ENCODE measurements around the gene ZC3H10. TPM values are rescaled to one million over a fixed set of nuclear protein-coding genes. Genes with fewer than 3 reads are reported as not detected.

The ZC3H10 gene
- polyA plus RNA-seq, 10 donors = 3.4 to 6.3 (median 4.6) TPM

- no peak for DNase-seq
Measured at GRCh38 chr12:56164345-56164729, 46.3 kb downstream of the ZC3H10 start.

GRCh38 chr12:56165369-56165768, 47.3 kb downstream of the ZC3H10 start:
- DNase-seq = no peak

- DNase-seq = no peak
Measured at GRCh38 chr12:56169229-56169759, 51.2 kb downstream of the ZC3H10 start.

GRCh38 chr12:56172839-56173238, 54.8 kb downstream of the ZC3H10 start:
- no peak for DNase-seq

Other genes starting within 250 kb of the ZC3H10 start
- gene PYM1, start 190.4 kb upstream of the ZC3H10 start, polyA plus RNA-seq (ENCODE audit: insufficient read length in 10 of 10) = 10 to 100 TPM; 18.2 to 28.2 (median 21.2) TPM
- 10 to 100 TPM; 12.8 to 49.9 (median 22.0) TPM for gene DGKA, start 187.1 kb upstream of the ZC3H10 start, polyA plus RNA-seq (ENCODE audit: insufficient read length in 10 of 10)
- gene PMEL, start 152.2 kb upstream of the ZC3H10 start, polyA plus RNA-seq (ENCODE audit: insufficient read length in 10 of 10) = 10 to 100 TPM in 2 of 10 donors, 1 to 10 TPM in 5, under 1 TPM in 3; 0.71 to 38.1 (median 1.4) TPM
- gene CDK2, start 151.4 kb upstream of the ZC3H10 start, polyA plus RNA-seq (ENCODE audit: insufficient read length in 10 of 10) = 10 to 100 TPM; 21.0 to 42.1 (median 28.6) TPM
- 100 to 1,000 TPM in 9 of 10 donors, 10 to 100 TPM in 1; 99.4 to 141 (median 121) TPM for gene RAB5B, start 144.2 kb upstream of the ZC3H10 start, polyA plus RNA-seq (ENCODE audit: insufficient read length in 10 of 10)
- 10 to 100 TPM; 11.8 to 16.9 (median 12.9) TPM for gene SUOX, start 121.0 kb upstream of the ZC3H10 start, polyA plus RNA-seq (ENCODE audit: insufficient read length in 10 of 10)
- gene IKZF4, start 97.2 kb upstream of the ZC3H10 start, polyA plus RNA-seq (ENCODE audit: insufficient read length in 10 of 10) = 10 to 100 TPM in 1 of 10 donors, 1 to 10 TPM in 9; 5.5 to 11.3 (median 7.8) TPM
- gene RPS26, start 76.3 kb upstream of the ZC3H10 start, polyA plus RNA-seq (ENCODE audit: insufficient read length in 10 of 10) = 100 to 1,000 TPM in 8 of 10 donors, 10 to 100 TPM in 2; 79.8 to 679 (median 311) TPM
- gene ERBB3, start 38.1 kb upstream of the ZC3H10 start, polyA plus RNA-seq (ENCODE audit: insufficient read length in 10 of 10) = 100 to 1,000 TPM in 9 of 10 donors, 10 to 100 TPM in 1; 83.9 to 228 (median 151) TPM
- 100 to 1,000 TPM in 8 of 10 donors, 10 to 100 TPM in 2; 93.0 to 121 (median 109) TPM for gene PA2G4, start 13.7 kb upstream of the ZC3H10 start, polyA plus RNA-seq (ENCODE audit: insufficient read length in 10 of 10)
- gene RPL41, start 1.6 kb upstream of the ZC3H10 start, polyA plus RNA-seq (ENCODE audit: insufficient read length in 10 of 10) = 1,000 to 10,000 TPM; 4,692 to 6,543 (median 5,537) TPM
- gene ESYT1, start 10.0 kb downstream of the ZC3H10 start, polyA plus RNA-seq (ENCODE audit: insufficient read length in 10 of 10) = 10 to 100 TPM; 64.1 to 91.1 (median 79.6) TPM
- 100 to 1,000 TPM; 502 to 996 (median 790) TPM for gene MYL6B, start 34.3 kb downstream of the ZC3H10 start, polyA plus RNA-seq (ENCODE audit: insufficient read length in 10 of 10)
- 1,000 to 10,000 TPM; 1,255 to 1,671 (median 1,389) TPM for gene MYL6, start 40.1 kb downstream of the ZC3H10 start, polyA plus RNA-seq (ENCODE audit: insufficient read length in 10 of 10)
- gene SMARCC2, start 71.2 kb downstream of the ZC3H10 start, polyA plus RNA-seq (ENCODE audit: insufficient read length in 10 of 10) = 10 to 100 TPM; 49.9 to 75.2 (median 61.1) TPM
- 10 to 100 TPM; 31.6 to 52.0 (median 41.4) TPM for gene RNF41, start 103.7 kb downstream of the ZC3H10 start, polyA plus RNA-seq (ENCODE audit: insufficient read length in 10 of 10)
- gene NABP2, start 106.1 kb downstream of the ZC3H10 start, polyA plus RNA-seq (ENCODE audit: insufficient read length in 10 of 10) = 10 to 100 TPM; 13.7 to 22.0 (median 19.3) TPM
- 1 to 10 TPM in 1 of 10 donors, under 1 TPM in 7, not detected in 2; 0.32 to 1.0 (median 0.55) TPM for gene SLC39A5, start 111.8 kb downstream of the ZC3H10 start, polyA plus RNA-seq (ENCODE audit: insufficient read length in 10 of 10)
- gene ANKRD52, start 140.1 kb downstream of the ZC3H10 start, polyA plus RNA-seq (ENCODE audit: insufficient read length in 10 of 10) = 10 to 100 TPM; 14.1 to 21.7 (median 18.1) TPM
- gene COQ10A, start 148.7 kb downstream of the ZC3H10 start, polyA plus RNA-seq (ENCODE audit: insufficient read length in 10 of 10) = 10 to 100 TPM; 13.8 to 34.9 (median 18.4) TPM
- gene CS, start 182.1 kb downstream of the ZC3H10 start, polyA plus RNA-seq (ENCODE audit: insufficient read length in 10 of 10) = 100 to 1,000 TPM; 166 to 293 (median 221) TPM
- gene CNPY2, start 197.7 kb downstream of the ZC3H10 start, polyA plus RNA-seq (ENCODE audit: insufficient read length in 10 of 10) = 10 to 100 TPM; 45.4 to 75.7 (median 52.2) TPM
- gene PAN2, start 215.7 kb downstream of the ZC3H10 start, polyA plus RNA-seq (ENCODE audit: insufficient read length in 10 of 10) = 10 to 100 TPM; 26.3 to 67.2 (median 45.8) TPM
- gene IL23A, start 220.6 kb downstream of the ZC3H10 start, polyA plus RNA-seq (ENCODE audit: insufficient read length in 10 of 10) = under 1 TPM in 9 of 10 donors, not detected in 1; 0.19 to 0.90 (median 0.61) TPM
- gene STAT2, start 241.8 kb downstream of the ZC3H10 start, polyA plus RNA-seq (ENCODE audit: insufficient read length in 10 of 10) = 10 to 100 TPM; 39.6 to 94.7 (median 59.4) TPM
- gene APOF, start 244.6 kb downstream of the ZC3H10 start, polyA plus RNA-seq (ENCODE audit: insufficient read length in 10 of 10) = under 1 TPM in 2 of 10 donors, not detected in 8; 0.09 to 0.15 TPM

Data from muscle of back (tissue), 11 donors.